Measurements from ENCODE around the gene ZG16.
A peak's percentile ranks its signal among the peaks of the same experiment; 100 is the strongest.
"Not testable (repeated sequence)": the region's sequence is repeated elsewhere in the genome, so short reads cannot be mapped to it uniquely, and the experiment has no call there.

ZG16 gene

GRCh38 chr16:29777576-29778350 is at the start of gene ZG16:
Gene ZG16 (plus strand): TSS chr16:29778256. CDS start chr16:29779267, 1,011 bp downstream.
- DNase-seq (ENCODE audit: low spot score) (no peak), FAIRE-seq (no peak)

GRCh38 chr16:29729116-29729521 is 48.9 kb upstream of the ZG16 start:
- no peak for FAIRE-seq

GRCh38 chr16:29730649-29731048 is 47.4 kb upstream of the ZG16 start:
- no peak for FAIRE-seq

More at GRCh38 chr16:29729116-29729521, 48.9 kb upstream of the ZG16 start:
- peak; percentile 51 for DNase-seq (ENCODE audit: low spot score)

GRCh38 chr16:29731768-29732601 is 46.1 kb upstream of the ZG16 start:
- not testable (repeated sequence) for FAIRE-seq

More at GRCh38 chr16:29730649-29731048, 47.4 kb upstream of the ZG16 start:
- no peak for DNase-seq (ENCODE audit: low spot score)

GRCh38 chr16:29734786-29735185 is 43.3 kb upstream of the ZG16 start:
- FAIRE-seq = no peak

More at GRCh38 chr16:29731768-29732601, 46.1 kb upstream of the ZG16 start:
- DNase-seq (ENCODE audit: low spot score) = not testable (repeated sequence)

GRCh38 chr16:29736112-29736511 is 41.9 kb upstream of the ZG16 start:
- FAIRE-seq = no peak
- DNase-seq (ENCODE audit: low spot score) = no peak

More at GRCh38 chr16:29734786-29735185, 43.3 kb upstream of the ZG16 start:
- DNase-seq (ENCODE audit: low spot score) = no peak

- FAIRE-seq (no peak), DNase-seq (ENCODE audit: low spot score) (no peak)
Observed at GRCh38 chr16:29736764-29737163, 41.3 kb upstream of the ZG16 start.

- FAIRE-seq (no peak), DNase-seq (ENCODE audit: low spot score) (no peak)
Observed at GRCh38 chr16:29737713-29738112, 40.3 kb upstream of the ZG16 start.

- FAIRE-seq = no peak
- DNase-seq (ENCODE audit: low spot score) = no peak
Observed at GRCh38 chr16:29738514-29738913, 39.5 kb upstream of the ZG16 start.

GRCh38 chr16:29739927-29740629 is 38.0 kb upstream of the ZG16 start:
- not testable (repeated sequence) for DNase-seq (ENCODE audit: low spot score); FAIRE-seq

- DNase-seq (ENCODE audit: low spot score); FAIRE-seq: not testable (repeated sequence)
Observed at GRCh38 chr16:29740630-29741015, 37.4 kb upstream of the ZG16 start.

- no peak for DNase-seq (ENCODE audit: low spot score)
- FAIRE-seq = no peak
Observed at GRCh38 chr16:29742683-29743275, 35.3 kb upstream of the ZG16 start.

GRCh38 chr16:29743475-29743826 is 34.6 kb upstream of the ZG16 start:
- FAIRE-seq (no peak), DNase-seq (ENCODE audit: low spot score) (no peak)

GRCh38 chr16:29743827-29744531 is 34.1 kb upstream of the ZG16 start:
- FAIRE-seq (no peak), DNase-seq (ENCODE audit: low spot score) (no peak)

GRCh38 chr16:29744541-29745101 is 33.4 kb upstream of the ZG16 start:
- FAIRE-seq = no peak
- no peak for DNase-seq (ENCODE audit: low spot score)

- no peak for FAIRE-seq
- DNase-seq (ENCODE audit: low spot score) = no peak
Observed at GRCh38 chr16:29745121-29745852, 32.8 kb upstream of the ZG16 start.

GRCh38 chr16:29745853-29746345 is 32.2 kb upstream of the ZG16 start, which contains the start of gene C16orf54:
Gene C16orf54 (minus strand): TSS chr16:29745990. CDS start chr16:29744951, 1,039 bp downstream.
- DNase-seq (ENCODE audit: low spot score) = no peak
- FAIRE-seq = no peak

- FAIRE-seq; DNase-seq (ENCODE audit: low spot score): not testable (repeated sequence)
Observed at GRCh38 chr16:29746518-29746917, 31.5 kb upstream of the ZG16 start.
